ENCODE results near the gene TIGD3. TPM values are rescaled to one million over a fixed set of nuclear protein-coding genes. Genes with fewer than 3 reads are reported as not detected.

Gene TIGD3, protein sequence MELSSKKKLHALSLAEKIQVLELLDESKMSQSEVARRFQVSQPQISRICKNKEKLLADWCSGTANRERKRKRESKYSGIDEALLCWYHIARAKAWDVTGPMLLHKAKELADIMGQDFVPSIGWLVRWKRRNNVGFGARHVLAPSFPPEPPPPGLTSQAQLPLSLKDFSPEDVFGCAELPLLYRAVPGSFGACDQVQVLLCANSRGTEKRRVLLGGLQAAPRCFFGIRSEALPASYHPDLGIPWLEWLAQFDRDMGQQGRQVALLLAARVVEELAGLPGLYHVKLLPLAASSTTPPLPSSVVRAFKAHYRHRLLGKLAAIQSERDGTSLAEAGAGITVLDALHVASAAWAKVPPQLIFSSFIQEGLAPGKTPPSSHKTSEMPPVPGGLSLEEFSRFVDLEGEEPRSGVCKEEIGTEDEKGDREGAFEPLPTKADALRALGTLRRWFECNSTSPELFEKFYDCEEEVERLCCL
- total RNA-seq: 0.29 and 0.33 TPM in 2 replicates

DNA sequence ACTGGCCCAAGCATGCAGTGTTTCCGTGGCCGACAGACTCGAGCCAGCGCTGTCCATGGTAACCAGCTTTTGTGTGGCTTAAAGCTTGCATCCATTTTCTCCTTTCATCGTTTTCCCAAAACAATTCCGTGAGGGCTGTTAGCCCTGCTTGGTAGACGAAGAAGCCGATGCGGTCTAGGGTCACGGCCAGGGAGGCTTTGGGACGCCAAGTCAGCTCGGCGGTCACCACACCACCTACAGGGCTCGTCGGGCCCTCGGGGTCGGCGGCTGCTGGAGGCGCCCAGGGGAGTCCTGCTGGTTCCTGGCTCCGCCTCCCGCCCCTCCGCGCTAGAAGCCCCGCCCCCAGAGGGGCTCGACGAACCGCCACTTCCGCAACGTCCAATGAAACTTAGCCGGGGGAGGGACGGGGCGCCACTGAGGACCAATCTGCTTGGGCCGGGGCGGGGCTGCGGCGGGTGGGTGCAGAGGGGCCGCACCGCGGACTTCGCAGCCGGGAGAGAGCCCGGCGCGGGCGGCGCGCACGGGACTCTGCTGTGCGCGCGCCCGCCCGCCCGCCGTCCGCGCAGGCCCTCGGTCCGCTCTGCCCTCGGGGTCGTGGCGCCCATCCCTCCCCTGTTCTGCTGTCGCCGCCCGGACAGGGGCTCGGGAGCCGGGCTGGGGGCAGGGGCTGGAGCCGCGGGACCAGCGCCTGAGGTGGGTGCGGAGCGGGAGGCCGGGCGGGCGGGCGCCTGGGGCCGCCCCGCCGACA is at the start of gene TIGD3:
TIGD3 (plus strand) TSS at position 487 of the 748 bp plus-strand sequence. CDS start 1,058 bp downstream, outside the sequence.

DNA sequence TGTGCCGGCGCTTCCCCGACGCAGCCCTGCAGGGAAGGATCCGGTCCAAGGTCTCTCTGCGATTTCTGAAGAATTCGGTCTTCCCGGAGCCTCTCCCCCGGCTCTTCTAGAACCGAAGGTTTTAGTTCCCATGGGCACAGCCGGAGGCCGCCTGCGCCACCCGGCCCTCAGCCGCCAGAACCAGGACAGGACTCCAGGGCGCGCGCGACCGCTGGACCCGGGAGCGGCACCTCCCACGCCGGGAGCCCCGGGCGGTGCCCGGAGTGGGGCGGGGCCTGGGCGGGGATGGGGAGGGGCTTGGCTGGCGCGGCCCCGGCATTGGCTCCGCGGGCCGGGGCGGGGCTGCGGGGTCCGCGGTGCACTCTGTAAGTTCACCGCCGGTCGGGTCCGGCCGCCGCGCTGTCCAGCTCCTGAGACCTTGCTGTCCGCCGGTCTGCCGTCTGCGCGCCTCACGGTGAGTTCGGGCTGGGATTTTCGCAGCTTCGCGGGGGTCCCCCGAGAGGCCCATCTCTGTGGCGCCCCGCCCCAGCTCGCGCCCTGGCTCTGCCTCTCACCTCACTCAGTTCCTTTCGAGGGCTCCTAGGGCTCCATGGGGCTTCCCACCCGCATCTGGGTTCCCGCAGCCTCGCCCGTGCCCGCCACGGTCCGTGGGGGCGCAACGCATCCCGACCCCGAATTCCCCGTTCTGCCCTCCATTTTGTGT is 39.9 kb upstream of the TIGD3 start, which contains the start of gene CDC42EP2:
CDC42EP2 (plus strand) TSS at position 366 of the 703 bp plus-strand sequence. CDS start 6,033 bp downstream, outside the sequence.

DNA sequence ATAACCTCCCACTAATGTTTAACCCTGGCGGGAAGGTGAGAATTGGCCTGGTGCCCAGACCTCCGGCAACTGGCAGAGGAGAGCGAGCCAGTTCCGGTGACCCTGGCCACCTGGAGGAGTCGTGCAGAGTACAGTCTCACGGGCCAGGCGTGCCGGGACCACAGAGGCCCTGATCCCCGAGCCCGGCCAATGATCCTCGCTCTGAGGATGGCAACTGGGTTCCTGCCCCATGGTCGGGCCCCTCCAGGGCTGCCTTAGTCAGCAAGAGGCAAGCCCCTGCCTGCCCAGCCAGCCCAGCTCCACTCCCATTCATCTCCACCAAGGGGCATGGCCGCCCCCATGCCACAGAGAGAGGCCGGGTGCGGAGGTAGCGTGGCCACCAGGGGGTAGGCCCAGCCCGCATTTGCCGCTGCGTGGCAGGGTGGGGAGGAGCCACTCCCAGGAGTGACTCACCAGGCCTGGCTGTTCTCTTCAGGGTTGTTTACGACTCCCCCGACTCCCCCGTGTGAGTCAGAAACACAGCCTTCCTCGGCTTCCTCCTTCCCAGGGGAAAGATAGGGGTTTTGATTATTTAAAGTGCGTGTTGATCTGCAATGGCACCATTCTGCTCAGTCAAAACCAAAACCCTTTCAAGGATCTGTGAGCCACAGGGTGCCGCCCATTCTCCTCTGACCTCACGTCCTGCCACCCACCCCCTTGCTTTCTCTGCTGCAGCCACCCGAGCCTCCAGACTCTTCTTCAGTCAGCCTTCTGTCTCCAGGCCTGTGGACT is 27.7 kb downstream of the TIGD3 start, which contains the start of gene SLC25A45:
SLC25A45 (minus strand) TSS at position 614 of the 771 bp plus-strand sequence. CDS start 695 bp downstream, outside the sequence.

GRCh38 chr11:65386307-65387140 is 32.0 kb downstream of the TIGD3 start, which contains the start of gene FRMD8:
FRMD8 (plus strand) TSS chr11:65386637; CDS start chr11:65387037, 400 bp downstream.

Other genes with a start within 250 kb of the TIGD3 start
- 16.9 and 20.6 TPM in 2 replicates for gene TM7SF2, start 242.9 kb upstream of the TIGD3 start, total RNA-seq
- gene ZNHIT2, start 237.1 kb upstream of the TIGD3 start, total RNA-seq: 8.0 and 11.4 TPM in 2 replicates
- 163 and 171 TPM in 2 replicates for gene FAU, start 232.6 kb upstream of the TIGD3 start, total RNA-seq
- 54.5 and 58.6 TPM in 2 replicates for gene MRPL49, start 232.4 kb upstream of the TIGD3 start, total RNA-seq
- gene SYVN1, start 220.2 kb upstream of the TIGD3 start, total RNA-seq: 9.8 and 21.8 TPM in 2 replicates
- gene SPDYC, start 184.5 kb upstream of the TIGD3 start, total RNA-seq: not detected in 2 replicates
- 173 and 196 TPM in 2 replicates for gene CAPN1, start 172.8 kb upstream of the TIGD3 start, total RNA-seq
- 11.3 and 13.4 TPM in 2 replicates for gene POLA2, start 92.8 kb upstream of the TIGD3 start, total RNA-seq
- gene CDC42EP2, start 39.9 kb upstream of the TIGD3 start, total RNA-seq: 30.0 and 31.0 TPM in 2 replicates
- 56.8 and 57.1 TPM in 2 replicates for gene DPF2, start 20.9 kb upstream of the TIGD3 start, total RNA-seq
- gene SLC25A45, start 27.9 kb downstream of the TIGD3 start, total RNA-seq: 2.7 and 2.9 TPM in 2 replicates
- 102 and 132 TPM in 2 replicates for gene FRMD8, start 31.9 kb downstream of the TIGD3 start, total RNA-seq
- 258 and 292 TPM in 2 replicates for gene NEAT1, start 68.0 kb downstream of the TIGD3 start, total RNA-seq
- 6,246 and 6,812 TPM in 2 replicates for gene MALAT1, start 144.3 kb downstream of the TIGD3 start, total RNA-seq
- gene SCYL1, start 170.3 kb downstream of the TIGD3 start, total RNA-seq: 76.4 and 96.7 TPM in 2 replicates
- gene LTBP3, start 203.6 kb downstream of the TIGD3 start, total RNA-seq: 26.8 and 52.9 TPM in 2 replicates
- 52.6 and 56.4 TPM in 2 replicates for gene ZNRD2, start 215.7 kb downstream of the TIGD3 start, total RNA-seq
- 29.3 and 59.4 TPM in 2 replicates for gene FAM89B, start 217.8 kb downstream of the TIGD3 start, total RNA-seq
- gene EHBP1L1, start 221.3 kb downstream of the TIGD3 start, total RNA-seq: 13.4 and 14.4 TPM in 2 replicates
- gene KCNK7, start 241.0 kb downstream of the TIGD3 start, total RNA-seq: under 0.01 and 0.29 TPM in 2 replicates

Data from vein endothelial cell (primary cell).